K562 treated with DMSO at 1 percent for 48 hours (cell line): Measurements from ENCODE around the gene EFEMP1. TPM values are rescaled to one million over a fixed set of nuclear protein-coding genes. Genes with fewer than 3 reads are reported as not detected.

Experiments
- total RNA-seq: library from RNA; unstranded; fragments of 300-600 nt; gene quantifications from 2 replicates; pipeline ENCODE4 v1.2.3, GENCODE V29; 2022; ENCODE audit warnings: low replicate concordance; ENCODE audit errors: extremely low read depth

EFEMP1 gene
- not detected in 2 replicates for total RNA-seq

GRCh38 chr2:55923091-55923981 lies at the start of gene EFEMP1:
TSS of gene EFEMP1 (minus strand) at chr2:55923782. CDS start at chr2:55922440, 1,342 bp downstream.

Other genes starting within 250 kb of the EFEMP1 start
- gene PNPT1, start 229.9 kb downstream of the EFEMP1 start, total RNA-seq = not detected in 2 replicates